Keratinocyte (primary cell): ENCODE results near the gene LSM4. TPM values are rescaled to one million over a fixed set of nuclear protein-coding genes. Genes with fewer than 3 reads are reported as not detected.

Experiments used
- DNase-seq: peaks from one replicate; pipeline ENCODE4 v3.0.0-alpha.2; 2011; ENCODE audit warnings: low read depth, missing footprints, low spot score
- FAIRE-seq: peaks from 2 replicates; lab custom pipeline; 2011; peaks lifted over from hg19 to GRCh38; lab: Jason Lieb, UNC
- H2AFZ ChIP-seq: 2 replicates; pipeline ENCODE4 v1.6.0; 2012; ENCODE audit warnings: low read length, control low read depth, inconsistent platforms; ENCODE audit not compliant: control insufficient read depth
- H3K27ac ChIP-seq: 2 replicates; pipeline ENCODE4 v1.5.1; 2011; ENCODE audit warnings: low read length; ENCODE audit not compliant: control insufficient read depth, insufficient read depth
- H3K27me3 ChIP-seq: 3 replicates; pipeline ENCODE4 v1.6.0; 2011; ENCODE audit warnings: low read length; ENCODE audit not compliant: control insufficient read depth, insufficient read depth; ENCODE audit errors: extremely low read depth
- H3K36me3 ChIP-seq, 2 experiments: 2 replicates in 1 of 2; 3 replicates in 1 of 2; pipeline ENCODE4 v1.5.1; 2011; ENCODE audit warnings: low read length in 2 of 2, mild to moderate bottlenecking in 1 of 2; ENCODE audit not compliant: control insufficient read depth in 2 of 2, insufficient read depth in 2 of 2; ENCODE audit errors: extremely low read depth in 1 of 2
- H3K4me1 ChIP-seq: 3 replicates; pipeline ENCODE4 v1.5.1; 2011; ENCODE audit warnings: low read length; ENCODE audit not compliant: control insufficient read depth, insufficient read depth; ENCODE audit errors: extremely low read depth
- H3K4me2 ChIP-seq: 3 replicates; pipeline ENCODE4 v1.6.0; 2011; ENCODE audit warnings: low read depth, low read length; ENCODE audit not compliant: control insufficient read depth, insufficient read depth; ENCODE audit errors: extremely low read depth
- H3K4me3 ChIP-seq, 3 experiments: fragments of 200-600 bp in 1 of 3; sonication (generic) in 1 of 3; 2 replicates in 2 of 3; 3 replicates in 1 of 3; pipeline ENCODE4 v1.5.1; 2011 to 2016; ENCODE audit warnings: low read length in 3 of 3, mild to moderate bottlenecking in 3 of 3, control low read depth in 2 of 3, inconsistent platforms in 1 of 3, low read depth in 1 of 3, mixed read lengths in 1 of 3, mixed run types in 1 of 3, moderate library complexity in 1 of 3; ENCODE audit not compliant: control insufficient read depth in 2 of 3, insufficient read depth in 2 of 3; ENCODE audit errors: extremely low read depth in 1 of 3
- H3K79me2 ChIP-seq: 2 replicates; pipeline ENCODE4 v1.6.0; 2012; ENCODE audit warnings: low read length; ENCODE audit not compliant: control insufficient read depth, insufficient read depth
- H3K9ac ChIP-seq: 3 replicates; pipeline ENCODE4 v1.6.0; 2011; ENCODE audit warnings: low read length; ENCODE audit not compliant: control insufficient read depth, insufficient read depth; ENCODE audit errors: extremely low read depth
- H3K9me1 ChIP-seq: 3 replicates; pipeline ENCODE4 v1.6.0; 2011; ENCODE audit warnings: low read length; ENCODE audit not compliant: control insufficient read depth, insufficient read depth; ENCODE audit errors: extremely low read depth
- H3K9me3 ChIP-seq: 2 replicates; pipeline ENCODE4 v1.5.1; 2012; ENCODE audit warnings: low read depth, low read length; ENCODE audit not compliant: control insufficient read depth
- H4K20me1 ChIP-seq: 3 replicates; pipeline ENCODE4 v1.6.0; 2011; ENCODE audit warnings: low read length; ENCODE audit not compliant: control insufficient read depth, insufficient read depth; ENCODE audit errors: extremely low read depth
- EZH2 ChIP-seq: IDR thresholded peaks from one replicate; pipeline ENCODE4 v1.6.1; 2012; ENCODE audit warnings: inconsistent platforms, mild to moderate bottlenecking, low read length, moderate library complexity
- dilution Hi-C: fragments of 300-500 bp; cut with MboI; formaldehyde crosslinking; loops from one replicate; pipeline ENCODE4 v1.7.0; 2020; ENCODE audit warnings: low sequenced_read_pairs; ENCODE audit not compliant: extremely low pct_ligation_motif_present
- polyA plus RNA-seq, 5 experiments: library from polyadenylated mRNA; depleted of rRNA in 3 of 5; stranded (reverse) in 3 of 5; stranded (forward) in 1 of 5; unstranded in 1 of 5; fragments of >200 nt; gene quantifications; 1 replicate in 1 of 5; 2 replicates in 3 of 5; 3 replicates in 1 of 5; pipeline versions ENCODE4 v1.2.1 to v1.2.3, GENCODE V29; 2011 to 2012; ENCODE audit warnings: missing spikeins in 2 of 5, low read depth in 1 of 5, low replicate concordance in 1 of 5
- TF ChIP-seq, protein P1 (sequence below), 3 experiments: IDR thresholded peaks in 1 of 3; conservative IDR thresholded peaks in 1 of 3; optimal IDR thresholded peaks in 1 of 3; 2 replicates in 2 of 3; 3 replicates in 1 of 3; pipeline versions ENCODE3 to v1.5.1; 2011; ENCODE audit warnings: low read length in 3 of 3, mild to moderate bottlenecking in 3 of 3, moderate library complexity in 2 of 3, control low read depth in 1 of 3, inconsistent platforms in 1 of 3; ENCODE audit not compliant: insufficient read depth in 2 of 3; ENCODE audit errors: extremely low read depth in 1 of 3

The LSM4 gene
- polyA plus RNA-seq, 1 donor (not counting 4 experiments of a cell fraction or from before 2014, with no cell fraction given), result 162 TPM

DNA sequence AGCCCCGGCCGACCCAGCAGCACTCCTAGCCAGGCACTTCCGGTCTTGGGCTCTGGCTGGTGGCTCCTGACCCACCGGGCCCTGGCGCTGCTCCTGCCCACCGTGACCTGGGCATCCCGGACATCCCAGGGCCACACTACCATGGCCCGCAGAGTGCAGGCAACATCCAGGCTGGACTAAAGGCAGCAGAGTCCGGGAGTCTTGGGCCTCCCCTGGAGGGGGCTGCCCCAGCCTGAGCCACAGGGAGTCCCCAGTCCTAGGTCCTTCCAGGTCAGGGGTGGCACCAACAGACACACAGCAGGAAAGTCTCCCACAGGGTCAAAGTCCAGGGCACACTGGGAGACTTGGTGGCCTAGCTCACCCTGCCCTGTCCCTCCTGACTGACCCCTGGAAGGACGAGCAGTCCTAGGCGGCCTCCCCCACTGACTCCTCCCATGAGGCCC, 10.8 kb downstream of the LSM4 start:
- Histone ChIP-seq H3K79me2 (peaks cover 4% of the 10 kb centered on the region), H3K4me3 (no peak overlapping the region), H3K9me3 (no peaks in the 10 kb centered on the region), H4K20me1 (no peaks in the 10 kb centered on the region), H2AFZ (no peak overlapping the region), H3K27me3 (no peaks in the 10 kb centered on the region), H3K4me2 (no peak overlapping the region), H3K9me1 (no peaks in the 10 kb centered on the region), H3K9ac (no peak overlapping the region), H3K27ac (no peak overlapping the region), H3K4me1 (no peaks in the 10 kb centered on the region), H3K36me3 (peaks cover 30 to 42% of the 10 kb centered on the region in 2 experiments)
- DNase-seq (no peak), FAIRE-seq (no peak)
- dilution Hi-C loops, result no loop called here
- no peak for TF ChIP-seq EZH2
- TF ChIP-seq, protein P1, sequence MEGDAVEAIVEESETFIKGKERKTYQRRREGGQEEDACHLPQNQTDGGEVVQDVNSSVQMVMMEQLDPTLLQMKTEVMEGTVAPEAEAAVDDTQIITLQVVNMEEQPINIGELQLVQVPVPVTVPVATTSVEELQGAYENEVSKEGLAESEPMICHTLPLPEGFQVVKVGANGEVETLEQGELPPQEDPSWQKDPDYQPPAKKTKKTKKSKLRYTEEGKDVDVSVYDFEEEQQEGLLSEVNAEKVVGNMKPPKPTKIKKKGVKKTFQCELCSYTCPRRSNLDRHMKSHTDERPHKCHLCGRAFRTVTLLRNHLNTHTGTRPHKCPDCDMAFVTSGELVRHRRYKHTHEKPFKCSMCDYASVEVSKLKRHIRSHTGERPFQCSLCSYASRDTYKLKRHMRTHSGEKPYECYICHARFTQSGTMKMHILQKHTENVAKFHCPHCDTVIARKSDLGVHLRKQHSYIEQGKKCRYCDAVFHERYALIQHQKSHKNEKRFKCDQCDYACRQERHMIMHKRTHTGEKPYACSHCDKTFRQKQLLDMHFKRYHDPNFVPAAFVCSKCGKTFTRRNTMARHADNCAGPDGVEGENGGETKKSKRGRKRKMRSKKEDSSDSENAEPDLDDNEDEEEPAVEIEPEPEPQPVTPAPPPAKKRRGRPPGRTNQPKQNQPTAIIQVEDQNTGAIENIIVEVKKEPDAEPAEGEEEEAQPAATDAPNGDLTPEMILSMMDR (optimal IDR thresholded peaks at IDR 0.05 in 1 of 3, IDR thresholded peaks at IDR 0.05 in 1 of 3, conservative IDR thresholded peaks at IDR 0.05 in 1 of 3; ENCODE audit: extremely low read depth in 1 of 3, insufficient read depth in 2 of 3, low read length in 3 of 3), result no peak

DNA sequence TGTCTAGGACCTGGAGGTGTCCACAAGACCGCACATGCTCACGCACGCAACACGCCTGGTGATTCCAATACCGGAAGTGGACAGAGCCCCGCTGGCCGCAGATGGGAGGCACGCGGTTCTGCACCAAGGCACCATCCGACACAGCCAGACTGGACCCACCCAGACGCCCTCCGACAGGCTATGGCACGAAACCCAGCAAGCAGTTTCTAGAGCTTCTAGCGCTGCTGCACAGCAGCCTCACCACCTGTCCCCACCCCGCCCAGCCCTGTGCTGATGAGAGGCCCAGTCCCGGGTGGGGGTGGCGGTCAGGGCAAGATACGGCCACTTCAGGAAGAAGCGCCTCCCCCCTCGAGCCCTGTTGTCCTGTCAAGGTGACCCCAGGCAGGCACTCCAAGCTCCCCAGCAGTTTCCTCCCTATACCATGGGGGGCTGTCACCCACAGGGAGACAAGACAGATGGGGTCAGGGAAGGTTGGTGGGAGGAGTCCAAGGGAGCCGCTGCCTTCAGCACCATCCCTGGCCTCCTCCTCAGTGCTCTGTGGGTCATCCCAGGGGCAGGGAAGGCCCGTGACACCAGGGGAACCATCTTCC, 11.3 kb downstream of the LSM4 start:
- TF ChIP-seq EZH2, result no peak
- TF ChIP-seq, protein P1 (optimal IDR thresholded peaks at IDR 0.05 in 1 of 3, IDR thresholded peaks at IDR 0.05 in 1 of 3, conservative IDR thresholded peaks at IDR 0.05 in 1 of 3; ENCODE audit: extremely low read depth in 1 of 3, insufficient read depth in 2 of 3, low read length in 3 of 3), result no peak
- no peaks in the 10 kb centered on the region for H3K4me1 ChIP-seq
- H2AFZ ChIP-seq, result no peak overlapping the region
- H3K36me3 ChIP-seq, result peaks cover 30 to 43% of the 10 kb centered on the region in 2 experiments
- H3K27me3 ChIP-seq, result no peaks in the 10 kb centered on the region
- no peak overlapping the region for H3K27ac ChIP-seq
- H3K9me3 ChIP-seq, result no peaks in the 10 kb centered on the region
- no peak overlapping the region for H3K4me3 ChIP-seq
- no peak for DNase-seq
- no peaks in the 10 kb centered on the region for H4K20me1 ChIP-seq
- dilution Hi-C loops, result no loop called here
- no peaks in the 10 kb centered on the region for H3K9me1 ChIP-seq
- H3K4me2 ChIP-seq, result no peak overlapping the region
- peaks cover 2% of the 10 kb centered on the region for H3K79me2 ChIP-seq
- FAIRE-seq, result no peak
- H3K9ac ChIP-seq, result no peak overlapping the region
